Endodermal cell (in vitro differentiated cells): Measurements from ENCODE around the gene RXRA. TPM values are rescaled to one million over a fixed set of nuclear protein-coding genes. Genes with fewer than 3 reads are reported as not detected.

Source experiments
- DNase-seq: peaks from one replicate; pipeline ENCODE4 v3.0.0-alpha.2; 2017
- H3K27ac ChIP-seq: 2 replicates; pipeline ENCODE4 v1.5.1; 2013; ENCODE audit warnings: mild to moderate bottlenecking, low read depth, low read length, moderate library complexity
- H3K27me3 ChIP-seq: 2 replicates; pipeline ENCODE4 v1.6.1; 2013; ENCODE audit warnings: mild to moderate bottlenecking, low read length, moderate library complexity; ENCODE audit not compliant: insufficient read depth, control insufficient read depth, poor library complexity, severe bottlenecking
- H3K36me3 ChIP-seq: 2 replicates; pipeline ENCODE4 v1.7.0; 2013; ENCODE audit warnings: mild to moderate bottlenecking, low read length, moderate library complexity; ENCODE audit not compliant: control insufficient read depth, insufficient read depth
- H3K4me1 ChIP-seq: one replicate; pipeline ENCODE4 v1.7.0; 2013; ENCODE audit warnings: low read length; ENCODE audit not compliant: control insufficient read depth, insufficient read depth
- H3K4me3 ChIP-seq: 2 replicates; pipeline ENCODE4 v1.5.1; 2013; ENCODE audit warnings: mild to moderate bottlenecking, low read length, moderate library complexity
- H3K9ac ChIP-seq: 2 replicates; pipeline ENCODE4 v1.6.1; 2013; ENCODE audit warnings: mild to moderate bottlenecking, low read length, moderate library complexity; ENCODE audit not compliant: poor library complexity, severe bottlenecking; ENCODE audit errors: extremely low read depth
- H3K9me3 ChIP-seq: 2 replicates; pipeline ENCODE4 v1.6.1; 2013; ENCODE audit warnings: mild to moderate bottlenecking, low read length, moderate library complexity; ENCODE audit not compliant: control insufficient read depth
- H3K27ac Mint-ChIP-seq: 2 replicates; pipeline ENCODE4 v1.8.0; 2020; ENCODE audit warnings: mixed read lengths
- H3K27me3 Mint-ChIP-seq: 2 replicates; pipeline ENCODE4 v1.8.0; 2021; ENCODE audit warnings: mild to moderate bottlenecking, mixed read lengths; ENCODE audit not compliant: insufficient read depth
- H3K36me3 Mint-ChIP-seq: 2 replicates; pipeline ENCODE4 v1.8.0; 2020; ENCODE audit warnings: low read depth, mixed read lengths
- H3K4me1 Mint-ChIP-seq: 2 replicates; pipeline ENCODE4 v1.8.0; 2020; ENCODE audit warnings: mixed read lengths
- H3K4me3 Mint-ChIP-seq: 2 replicates; pipeline ENCODE4 v1.8.0; 2020; ENCODE audit warnings: mild to moderate bottlenecking, moderate library complexity, mixed read lengths
- H3K9me3 Mint-ChIP-seq: 2 replicates; pipeline ENCODE4 v1.8.0; 2020; ENCODE audit warnings: mild to moderate bottlenecking, mixed read lengths
- WGBS, 2 experiments: methylation state at CpG; one replicate each; pipeline versions ENCODE4 v1.1.5 to v1.1.7; 2013; ENCODE audit warnings: missing lambda C conversion rate in 2 of 2, mixed read lengths in 1 of 2; ENCODE audit not compliant: insufficient coverage in 1 of 2, insufficient read length in 1 of 2; 5-methylcytosine and 5-hydroxymethylcytosine counted together
- total RNA-seq, 2 donors: library from RNA; stranded (reverse); fragmentation: NEBNext Ultra II Directional in 1 of 2; extraction: Animal tissue kit (Norgen Biotek cat#: 25700) in 1 of 2; gene quantifications; 2 replicates in 1 of 2; 3 replicates in 1 of 2; pipeline ENCODE4 v1.2.1, GENCODE V29; 2021
- TF ChIP-seq, protein P1 (sequence below): fragments of 200-600 bp; sonication (generic); conservative IDR thresholded peaks from 2 replicates; pipeline ENCODE4 v1.5.0; 2021; ENCODE audit warnings: antibody characterized with exemption, mild to moderate bottlenecking

Gene RXRA
- total RNA-seq, 2 donors from 2014 or later = 58.3 to 70.6 TPM

DNA sequence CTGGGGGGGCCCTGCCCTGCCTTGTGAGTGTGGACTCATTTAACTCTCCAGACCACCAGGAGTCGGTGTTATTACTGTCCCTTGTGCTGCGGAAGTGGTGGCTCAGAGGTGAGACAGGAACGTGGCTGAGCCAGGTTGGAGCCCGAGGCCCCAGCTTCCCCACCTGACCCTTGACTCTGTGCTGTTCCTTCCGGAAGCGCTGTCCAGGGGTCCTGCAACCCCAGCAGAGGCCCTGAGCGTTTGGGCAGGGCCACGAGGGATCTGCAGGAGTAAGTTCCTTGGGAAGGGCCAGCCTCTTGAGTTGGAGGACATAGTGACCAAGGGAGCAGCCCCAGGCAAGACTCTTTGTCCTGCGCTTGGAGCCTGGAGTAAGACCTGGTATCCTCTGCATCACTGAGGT, 99.6 kb downstream of the RXRA start:
- WGBS, 2 experiments = 95 to 97% methylated on average over 7 to 9 of the region's 9 CpGs
- H3K27ac Mint-ChIP-seq = no peak overlapping the region

DNA sequence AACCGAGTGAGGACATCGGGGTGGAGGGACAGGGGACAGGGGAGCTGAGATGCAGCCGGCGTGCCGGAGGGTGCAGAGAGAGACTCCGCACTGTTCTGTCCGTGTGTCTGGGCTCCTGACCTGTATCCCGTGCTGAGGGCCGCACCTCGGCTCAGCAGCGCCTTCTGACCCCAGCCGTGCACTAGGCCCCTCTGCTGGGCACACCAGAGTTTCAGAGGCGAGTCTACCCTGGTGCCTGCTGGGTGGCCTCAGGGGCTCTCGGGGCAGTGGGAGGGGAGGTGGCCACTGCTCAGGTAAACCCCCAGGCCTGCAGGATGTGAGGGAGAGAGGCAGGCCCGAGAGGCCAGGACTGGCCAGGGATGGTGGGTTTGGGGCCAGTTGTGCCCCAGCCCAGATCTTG, 100.2 kb downstream of the RXRA start:
- no peaks in the 10 kb centered on the region for H3K9me3 Mint-ChIP-seq
- 93 to 94% methylated on average over 2 to 15 of the region's 15 CpGs for WGBS, 2 experiments
- Histone ChIP-seq H3K4me3 (no peak overlapping the region), H3K27me3 (no peaks in the 10 kb centered on the region), H3K36me3 (peaks cover 4% of the 10 kb centered on the region), H3K9ac (no peak overlapping the region), H3K4me1 (no peaks in the 10 kb centered on the region), H3K9me3 (no peaks in the 10 kb centered on the region), H3K27ac (no peak overlapping the region)
- DNase-seq = no peak
- H3K27me3 Mint-ChIP-seq = no peaks in the 10 kb centered on the region
- no peak overlapping the region for H3K4me3 Mint-ChIP-seq
- no peak overlapping the region for H3K27ac Mint-ChIP-seq
- H3K36me3 Mint-ChIP-seq = peaks cover 9% of the 10 kb centered on the region
- TF ChIP-seq, protein P1, sequence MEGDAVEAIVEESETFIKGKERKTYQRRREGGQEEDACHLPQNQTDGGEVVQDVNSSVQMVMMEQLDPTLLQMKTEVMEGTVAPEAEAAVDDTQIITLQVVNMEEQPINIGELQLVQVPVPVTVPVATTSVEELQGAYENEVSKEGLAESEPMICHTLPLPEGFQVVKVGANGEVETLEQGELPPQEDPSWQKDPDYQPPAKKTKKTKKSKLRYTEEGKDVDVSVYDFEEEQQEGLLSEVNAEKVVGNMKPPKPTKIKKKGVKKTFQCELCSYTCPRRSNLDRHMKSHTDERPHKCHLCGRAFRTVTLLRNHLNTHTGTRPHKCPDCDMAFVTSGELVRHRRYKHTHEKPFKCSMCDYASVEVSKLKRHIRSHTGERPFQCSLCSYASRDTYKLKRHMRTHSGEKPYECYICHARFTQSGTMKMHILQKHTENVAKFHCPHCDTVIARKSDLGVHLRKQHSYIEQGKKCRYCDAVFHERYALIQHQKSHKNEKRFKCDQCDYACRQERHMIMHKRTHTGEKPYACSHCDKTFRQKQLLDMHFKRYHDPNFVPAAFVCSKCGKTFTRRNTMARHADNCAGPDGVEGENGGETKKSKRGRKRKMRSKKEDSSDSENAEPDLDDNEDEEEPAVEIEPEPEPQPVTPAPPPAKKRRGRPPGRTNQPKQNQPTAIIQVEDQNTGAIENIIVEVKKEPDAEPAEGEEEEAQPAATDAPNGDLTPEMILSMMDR = no peak
- H3K4me1 Mint-ChIP-seq = no peaks in the 10 kb centered on the region

More for the DNA sequence above, 99.6 kb downstream of the RXRA start:
- Histone ChIP-seq H3K4me3 (no peak overlapping the region), H3K27me3 (no peaks in the 10 kb centered on the region), H3K27ac (no peak overlapping the region), H3K9ac (no peak overlapping the region), H3K9me3 (no peaks in the 10 kb centered on the region), H3K36me3 (peaks cover 8% of the 10 kb centered on the region), H3K4me1 (no peaks in the 10 kb centered on the region)
- TF ChIP-seq, protein P1 = no peak
- Mint-ChIP-seq H3K9me3 (no peaks in the 10 kb centered on the region), H3K36me3 (peaks cover 15% of the 10 kb centered on the region), H3K4me1 (no peaks in the 10 kb centered on the region), H3K4me3 (no peak overlapping the region), H3K27me3 (no peaks in the 10 kb centered on the region)
- peak; percentile 70 for DNase-seq

DNA sequence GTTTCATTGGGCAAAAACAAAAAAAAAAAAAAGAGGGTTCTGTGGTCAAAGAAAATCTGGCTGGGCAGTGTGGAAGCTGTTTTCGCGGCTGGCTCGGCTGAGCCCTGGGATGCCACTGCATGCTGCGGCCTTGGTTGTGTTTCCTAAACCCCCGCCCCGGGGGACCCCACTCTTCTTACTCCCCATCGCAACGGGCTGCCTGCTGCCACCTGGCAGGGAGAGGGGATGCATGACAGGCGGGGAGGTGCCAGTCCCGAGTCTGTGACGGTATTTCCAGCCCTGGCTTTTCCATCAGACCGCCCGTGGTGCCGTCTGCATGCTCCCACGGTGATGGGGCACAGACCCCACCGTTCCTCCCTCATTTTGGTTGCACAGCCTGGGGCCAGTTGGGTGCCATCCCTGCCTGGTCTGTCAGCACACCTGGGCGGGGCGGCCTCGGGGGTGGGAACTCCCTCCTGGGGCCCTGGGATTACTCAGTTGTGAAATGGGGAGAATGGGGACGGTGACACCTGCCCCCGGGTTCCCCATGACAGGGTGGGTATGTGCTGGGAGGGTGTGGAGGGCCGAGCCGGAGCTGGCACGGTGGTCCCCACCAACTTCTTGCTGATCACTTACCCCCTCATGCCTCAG, 101.0 kb downstream of the RXRA start:
- Histone ChIP-seq H3K9ac (no peak overlapping the region), H3K4me3 (no peak overlapping the region), H3K4me1 (no peaks in the 10 kb centered on the region), H3K9me3 (no peaks in the 10 kb centered on the region), H3K36me3 (peaks cover 4% of the 10 kb centered on the region), H3K27ac (no peak overlapping the region), H3K27me3 (no peaks in the 10 kb centered on the region)
- H3K4me1 Mint-ChIP-seq = no peaks in the 10 kb centered on the region
- H3K4me3 Mint-ChIP-seq = no peak overlapping the region
- no peaks in the 10 kb centered on the region for H3K9me3 Mint-ChIP-seq
- no peak for DNase-seq
- H3K27me3 Mint-ChIP-seq = no peaks in the 10 kb centered on the region
- no peak overlapping the region for H3K27ac Mint-ChIP-seq
- WGBS, 2 experiments = 93 to 94% methylated on average over 10 to 24 of the region's 24 CpGs
- peaks cover 7% of the 10 kb centered on the region for H3K36me3 Mint-ChIP-seq
- TF ChIP-seq, protein P1 = no peak
